ENCODE measurements around the gene OR1D2.
"Not testable (repeated sequence)": the region's sequence is repeated elsewhere in the genome, so short reads cannot be mapped to it uniquely, and the experiment has no call there.

The OR1D2 gene, protein sequence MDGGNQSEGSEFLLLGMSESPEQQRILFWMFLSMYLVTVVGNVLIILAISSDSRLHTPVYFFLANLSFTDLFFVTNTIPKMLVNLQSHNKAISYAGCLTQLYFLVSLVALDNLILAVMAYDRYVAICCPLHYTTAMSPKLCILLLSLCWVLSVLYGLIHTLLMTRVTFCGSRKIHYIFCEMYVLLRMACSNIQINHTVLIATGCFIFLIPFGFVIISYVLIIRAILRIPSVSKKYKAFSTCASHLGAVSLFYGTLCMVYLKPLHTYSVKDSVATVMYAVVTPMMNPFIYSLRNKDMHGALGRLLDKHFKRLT

DNA sequence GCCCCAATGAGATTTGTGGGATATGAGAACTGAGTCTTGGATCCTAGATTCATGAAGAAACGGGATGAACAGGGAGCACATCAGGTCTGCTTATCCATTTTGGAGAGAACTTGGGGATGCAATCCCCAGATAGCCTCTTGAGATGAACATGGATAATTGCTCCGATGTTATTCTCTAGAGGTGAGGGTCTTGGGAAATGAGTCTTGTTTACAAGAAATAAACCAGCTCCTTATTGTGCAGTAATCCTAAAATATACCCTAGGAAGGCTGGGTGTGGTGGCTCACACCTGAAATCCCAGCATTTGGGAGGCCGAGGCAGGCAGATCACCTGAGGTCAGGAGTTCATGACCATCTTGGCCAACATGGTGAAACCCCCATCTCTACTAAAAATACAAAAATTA, at the start of gene OR1D2:
TSS of gene OR1D2 (minus strand) at position 101 of the 400 bp plus-strand sequence. CDS start 11,426 bp downstream, outside the sequence.
- no peak for DNase-seq (ENCODE audit: low read depth, low spot score)
- Histone ChIP-seq H3K9me3 (ENCODE audit: insufficient read depth, low read length) (no peaks in the 10 kb centered on the region), H3K4me1 (ENCODE audit: insufficient read depth, insufficient read length) (no peaks in the 10 kb centered on the region), H3K9ac (ENCODE audit: insufficient read length, low read depth) (no peak within 1 kb of the TSS), H3K27me3 (ENCODE audit: insufficient read depth, insufficient read length) (no peaks in the 10 kb centered on the region), H3K4me3 (ENCODE audit: insufficient read length, low read depth) (no peak within 1 kb of the TSS), H3K36me3 (ENCODE audit: insufficient read depth, insufficient read length, low read length) (no peaks in the 10 kb centered on the region)
- TF ChIP-seq SUZ12 (IDR thresholded peaks at IDR 0.05; ENCODE audit: extremely low read depth, insufficient read depth, insufficient read length), result no peak
- TF ChIP-seq ZNF274 (IDR thresholded peaks at IDR 0.05; ENCODE audit: low read depth, low read length), result no peak
- no peak for TF ChIP-seq YY1 (IDR thresholded peaks at IDR 0.05; ENCODE audit: insufficient read depth, insufficient read length)

- not testable (repeated sequence) for H3K4me1 ChIP-seq (ENCODE audit: insufficient read depth, insufficient read length); H3K36me3 ChIP-seq (ENCODE audit: insufficient read depth, insufficient read length, low read length); H3K27me3 ChIP-seq (ENCODE audit: insufficient read depth, insufficient read length); H3K4me3 ChIP-seq (ENCODE audit: insufficient read length, low read depth); H3K9ac ChIP-seq (ENCODE audit: insufficient read length, low read depth); H3K9me3 ChIP-seq (ENCODE audit: insufficient read depth, low read length); DNase-seq (ENCODE audit: low read depth, low spot score)
Observed at GRCh38 chr17:3137494-3137893, 33.3 kb upstream of the OR1D2 start.

DNA sequence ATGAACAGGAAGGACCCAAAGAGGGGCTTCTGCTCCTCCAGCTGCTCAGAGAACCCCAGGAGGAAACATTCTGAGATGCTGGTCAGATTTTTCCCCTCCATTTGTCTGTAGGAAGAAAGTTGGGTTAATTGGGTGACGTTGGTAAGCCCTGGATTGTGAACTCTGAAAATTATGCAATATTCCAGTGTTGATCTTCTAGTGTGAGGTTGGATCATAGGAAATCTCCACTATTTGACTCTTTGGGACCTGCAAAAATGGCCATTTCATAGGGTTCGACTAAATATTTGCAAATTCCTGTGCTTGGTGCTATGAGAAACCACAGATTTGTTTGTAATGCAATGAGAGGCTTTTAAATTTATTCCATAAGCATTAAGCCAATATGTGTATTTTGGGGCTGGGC, 23.2 kb upstream of the OR1D2 start, which contains the start of gene OR1G1:
TSS of gene OR1G1 (minus strand) at position 101 of the 400 bp plus-strand sequence. CDS start at position 101, 0 bp downstream.
- no peaks in the 10 kb centered on the region for H3K9me3 ChIP-seq (ENCODE audit: insufficient read depth, low read length)
- H3K4me1 ChIP-seq (ENCODE audit: insufficient read depth, insufficient read length), result no peaks in the 10 kb centered on the region
- DNase-seq (ENCODE audit: low read depth, low spot score), result no peak
- H3K36me3 ChIP-seq (ENCODE audit: insufficient read depth, insufficient read length, low read length), result no peaks in the 10 kb centered on the region
- no peaks in the 10 kb centered on the region for H3K27me3 ChIP-seq (ENCODE audit: insufficient read depth, insufficient read length)
- no peak within 1 kb of the TSS for H3K9ac ChIP-seq (ENCODE audit: insufficient read length, low read depth)
- H3K4me3 ChIP-seq (ENCODE audit: insufficient read length, low read depth), result no peak within 1 kb of the TSS
- TF ChIP-seq YY1 (IDR thresholded peaks at IDR 0.05; ENCODE audit: insufficient read depth, insufficient read length) (no peak), ZNF274 (IDR thresholded peaks at IDR 0.05; ENCODE audit: low read depth, low read length) (no peak), SUZ12 (IDR thresholded peaks at IDR 0.05; ENCODE audit: extremely low read depth, insufficient read depth, insufficient read length) (no peak)

GRCh38 chr17:3073850-3074249, 30.4 kb downstream of the OR1D2 start:
- not testable (repeated sequence) for H3K9ac ChIP-seq (ENCODE audit: insufficient read length, low read depth); H3K4me3 ChIP-seq (ENCODE audit: insufficient read length, low read depth); H3K27me3 ChIP-seq (ENCODE audit: insufficient read depth, insufficient read length); H3K9me3 ChIP-seq (ENCODE audit: insufficient read depth, low read length); H3K36me3 ChIP-seq (ENCODE audit: insufficient read depth, insufficient read length, low read length); DNase-seq (ENCODE audit: low read depth, low spot score); H3K4me1 ChIP-seq (ENCODE audit: insufficient read depth, insufficient read length)

DNA sequence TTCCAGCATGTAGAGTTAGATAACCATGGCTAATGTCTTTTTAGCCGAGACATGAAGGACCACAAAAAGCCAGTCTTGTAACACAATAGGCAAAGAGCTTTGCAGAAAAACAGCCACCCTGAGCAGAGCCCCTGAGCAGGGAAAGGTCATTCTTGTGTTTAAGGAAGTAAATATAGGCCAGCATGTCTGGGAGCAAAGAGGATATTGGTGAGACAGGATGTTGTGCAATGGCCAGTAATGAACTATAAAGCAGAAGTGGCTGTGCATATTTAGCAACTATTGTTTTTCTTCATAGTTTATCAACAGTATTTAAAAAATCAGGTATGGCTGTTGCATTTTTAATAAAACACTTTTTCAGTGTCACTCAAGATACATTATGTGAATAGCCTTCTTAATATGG, 39.0 kb downstream of the OR1D2 start:
- DNase-seq (ENCODE audit: low read depth, low spot score); H3K9ac ChIP-seq (ENCODE audit: insufficient read length, low read depth); H3K27me3 ChIP-seq (ENCODE audit: insufficient read depth, insufficient read length): not testable (repeated sequence)

DNA sequence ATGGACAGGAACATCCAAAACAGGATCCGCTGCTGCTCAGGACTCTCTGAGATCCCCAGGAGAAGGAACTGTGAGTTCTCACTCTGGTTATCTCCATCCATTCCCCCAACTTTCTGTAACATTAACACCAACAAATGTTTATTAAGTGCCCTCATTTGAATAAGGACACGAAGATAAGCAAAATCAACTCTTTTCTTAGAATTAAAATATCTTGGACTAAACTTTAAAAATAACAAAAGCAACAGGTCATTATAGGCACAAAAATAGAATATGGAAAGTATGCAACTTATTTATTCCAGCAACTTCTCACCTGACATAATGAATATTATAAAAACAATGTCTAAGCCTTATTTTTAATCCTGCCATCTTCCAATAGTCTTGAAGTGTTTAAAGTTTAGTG, 40.7 kb downstream of the OR1D2 start, which contains the start of gene OR1D5:
TSS of gene OR1D5 (minus strand) at position 101 of the 400 bp plus-strand sequence. CDS start at position 101, 0 bp downstream.
- not testable (repeated sequence) for H3K36me3 ChIP-seq (ENCODE audit: insufficient read depth, insufficient read length, low read length); H3K9ac ChIP-seq (ENCODE audit: insufficient read length, low read depth); H3K9me3 ChIP-seq (ENCODE audit: insufficient read depth, low read length); H3K4me3 ChIP-seq (ENCODE audit: insufficient read length, low read depth); DNase-seq (ENCODE audit: low read depth, low spot score); H3K4me1 ChIP-seq (ENCODE audit: insufficient read depth, insufficient read length); H3K27me3 ChIP-seq (ENCODE audit: insufficient read depth, insufficient read length)

More for the DNA sequence above, 39.0 kb downstream of the OR1D2 start:
- not testable (repeated sequence) for H3K4me3 ChIP-seq (ENCODE audit: insufficient read length, low read depth); H3K36me3 ChIP-seq (ENCODE audit: insufficient read depth, insufficient read length, low read length); H3K4me1 ChIP-seq (ENCODE audit: insufficient read depth, insufficient read length); H3K9me3 ChIP-seq (ENCODE audit: insufficient read depth, low read length)

DNA sequence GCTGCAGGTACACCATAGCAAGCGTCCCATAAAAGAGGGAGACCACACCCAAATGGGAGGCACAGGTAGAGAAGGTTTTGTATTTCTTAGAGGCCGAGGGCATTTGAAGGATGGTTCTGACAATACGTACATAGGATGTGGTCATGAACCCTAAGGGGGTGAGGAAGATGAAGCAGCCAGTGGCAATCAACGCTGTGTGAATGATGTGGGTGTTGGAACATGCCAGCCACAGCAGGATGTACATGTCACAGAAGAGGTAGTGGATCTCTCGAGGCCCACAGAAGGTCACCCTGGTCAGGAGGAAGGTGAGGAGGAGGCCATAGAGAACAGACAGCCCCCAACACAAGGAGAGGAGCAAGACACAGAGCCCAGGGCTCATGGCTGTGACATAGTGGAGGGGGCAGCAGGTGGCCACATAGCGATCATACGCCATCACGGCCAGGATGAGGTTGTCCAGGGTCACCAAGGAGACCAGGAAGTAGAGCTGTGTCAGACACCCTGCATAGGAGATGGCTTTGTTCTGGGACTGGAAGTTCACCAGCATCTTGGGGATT, 41.3 kb downstream of the OR1D2 start:
- DNase-seq (ENCODE audit: low read depth, low spot score); H3K9me3 ChIP-seq (ENCODE audit: insufficient read depth, low read length); H3K9ac ChIP-seq (ENCODE audit: insufficient read length, low read depth); H3K27me3 ChIP-seq (ENCODE audit: insufficient read depth, insufficient read length); H3K36me3 ChIP-seq (ENCODE audit: insufficient read depth, insufficient read length, low read length); H3K4me3 ChIP-seq (ENCODE audit: insufficient read length, low read depth); H3K4me1 ChIP-seq (ENCODE audit: insufficient read depth, insufficient read length): not testable (repeated sequence)

DNA sequence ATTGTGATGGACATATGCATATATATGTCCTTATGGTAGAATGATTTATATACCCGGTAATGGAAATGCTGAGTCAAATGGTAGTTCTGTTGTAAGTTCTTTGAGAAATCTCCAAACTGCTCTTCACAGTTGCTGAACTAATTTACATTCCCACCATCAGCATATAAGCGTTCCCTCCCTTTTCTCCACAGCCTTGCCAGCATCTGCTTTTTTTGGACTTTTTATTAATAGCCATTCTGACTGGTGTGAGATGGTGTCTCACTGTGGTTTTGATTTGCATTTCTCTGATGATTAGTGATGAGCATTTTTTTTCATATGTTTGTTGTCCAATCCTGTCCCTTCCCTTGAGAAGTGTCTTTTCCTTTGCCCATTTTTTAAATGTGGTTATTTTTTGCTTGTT, 49.4 kb downstream of the OR1D2 start:
- H3K9me3 ChIP-seq (ENCODE audit: insufficient read depth, low read length); DNase-seq (ENCODE audit: low read depth, low spot score); H3K27me3 ChIP-seq (ENCODE audit: insufficient read depth, insufficient read length); H3K4me3 ChIP-seq (ENCODE audit: insufficient read length, low read depth); H3K4me1 ChIP-seq (ENCODE audit: insufficient read depth, insufficient read length); H3K9ac ChIP-seq (ENCODE audit: insufficient read length, low read depth); H3K36me3 ChIP-seq (ENCODE audit: insufficient read depth, insufficient read length, low read length): not testable (repeated sequence)
